NCI-H2196 treated with DMSO at 0.1 percent for 48 hours (cell line): ENCODE measurements around the gene CLEC9A.
"Not testable (repeated sequence)": the region's sequence is repeated elsewhere in the genome, so short reads cannot be mapped to it uniquely, and the experiment has no call there.

ENCODE experiments used
- DNase-seq: peaks from one replicate; lab custom pipeline; 2025; ENCODE audit not compliant: unreplicated experiment; lab: John Stamatoyannopoulos, UW

Gene CLEC9A

GRCh38 chr12:10030446-10030845 lies at the start of gene CLEC9A:
TSS of gene CLEC9A (plus strand) at chr12:10030682. CDS start at chr12:10052688, 22,006 bp downstream.
- DNase-seq = no peak

DNA sequence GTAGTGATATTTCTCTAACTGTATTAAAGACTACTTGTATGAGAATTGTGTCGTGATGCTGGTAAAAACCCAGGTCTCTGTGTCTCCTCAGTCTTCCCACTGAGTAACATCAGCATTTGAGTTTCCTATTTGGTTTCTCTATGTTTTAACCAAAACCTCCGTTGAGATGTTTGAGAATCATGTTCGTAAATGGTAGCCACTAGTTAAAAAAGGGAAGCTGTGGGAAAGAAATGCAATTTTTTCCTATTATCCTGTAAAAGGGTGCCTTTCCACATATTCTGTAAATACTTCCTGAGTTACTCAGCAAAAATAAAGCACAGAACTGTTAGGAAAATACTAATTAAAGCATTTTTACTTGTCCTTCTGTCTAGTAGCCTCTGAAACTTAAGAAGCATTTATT lies 38.6 kb upstream of the CLEC9A start:
- DNase-seq = no peak

GRCh38 chr12:9992296-9992695 lies 38.2 kb upstream of the CLEC9A start:
- DNase-seq = no peak

DNA sequence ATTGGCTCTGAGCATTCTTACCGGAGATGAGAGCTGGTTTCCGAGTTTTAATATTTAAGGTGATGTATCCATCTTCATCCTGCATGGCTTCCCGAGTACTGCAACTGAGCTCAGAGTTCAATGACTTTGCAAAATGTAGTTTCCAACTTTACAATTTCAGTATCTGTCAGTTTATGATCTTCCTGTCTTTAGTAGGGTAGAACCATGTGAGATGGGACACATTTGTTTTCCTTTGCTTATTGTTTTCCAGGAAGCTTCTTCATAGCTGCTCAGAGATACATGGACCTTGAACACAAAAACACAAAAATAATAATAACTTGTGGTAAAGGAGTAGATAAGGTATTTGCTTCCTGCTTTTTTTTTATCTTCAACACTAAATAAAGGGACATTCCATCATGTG lies 31.5 kb upstream of the CLEC9A start, which contains the start of gene CLEC1B:
TSS of gene CLEC1B (minus strand) at position 106 of the 400 bp plus-strand sequence. CDS start at position 85, 21 bp downstream.
- DNase-seq = no peak

DNA sequence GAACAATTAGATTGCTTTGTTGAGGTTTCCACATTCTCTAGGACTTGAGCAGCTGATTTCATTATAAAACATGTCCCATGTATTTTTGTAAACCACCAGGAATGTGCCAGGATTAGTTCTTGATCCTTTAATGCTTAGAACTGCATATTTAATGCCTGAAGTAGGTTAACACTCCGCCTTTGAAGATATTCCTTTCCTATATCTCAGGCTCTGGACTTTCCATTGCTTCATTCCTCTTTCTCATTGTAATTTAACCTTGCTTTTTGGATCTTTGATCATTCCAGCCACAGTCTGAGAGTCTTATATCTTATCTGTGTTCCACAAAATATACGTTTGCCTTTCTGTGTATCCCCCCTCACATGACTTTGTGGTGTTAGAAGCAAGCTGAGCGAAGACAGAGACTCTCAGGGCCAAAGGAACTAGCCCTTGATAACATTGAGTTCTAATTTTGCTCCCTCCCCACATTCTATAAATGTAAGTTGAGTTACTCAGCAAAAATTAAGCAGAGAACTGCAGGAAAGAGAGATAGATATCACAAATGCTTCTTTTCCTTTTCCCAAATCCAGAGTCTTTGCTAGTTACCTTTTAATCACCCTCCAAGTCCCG lies 29.2 kb upstream of the CLEC9A start:
- DNase-seq = no peak

DNA sequence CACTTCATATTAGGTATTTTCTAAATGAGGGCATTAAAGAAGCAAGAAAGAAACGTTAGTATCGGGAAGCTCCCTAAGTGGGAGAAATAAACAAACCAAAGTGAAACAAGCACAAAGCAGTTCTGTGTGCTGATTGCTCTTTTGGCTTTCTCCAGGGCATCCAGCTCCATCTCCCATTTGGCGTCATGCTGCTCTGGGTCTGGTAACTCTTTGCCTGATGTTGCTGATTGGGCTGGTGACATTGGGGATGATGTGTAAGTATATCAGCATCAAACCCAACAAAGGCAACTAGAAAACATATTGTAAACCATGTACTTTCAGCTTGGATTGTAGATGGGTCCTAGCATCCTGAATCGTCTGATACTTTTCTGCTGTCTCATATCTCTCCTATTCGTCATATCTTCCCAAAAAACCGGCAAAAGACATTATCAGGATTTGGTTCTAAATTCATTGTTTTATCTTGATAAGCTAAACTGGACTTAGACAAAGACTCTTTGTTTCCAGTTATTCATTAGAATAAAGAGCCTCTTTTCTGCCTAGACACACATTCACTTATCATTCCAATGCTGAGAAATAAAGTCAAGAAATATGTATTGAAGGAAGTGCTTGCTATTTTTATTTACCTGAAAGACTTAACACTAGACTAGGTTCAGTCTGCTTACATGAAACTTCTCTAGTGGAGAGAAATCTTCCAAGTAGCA lies 17.7 kb upstream of the CLEC9A start:
- no peak for DNase-seq

- DNase-seq = no peak
Measured at GRCh38 chr12:10015450-10015849, 15.0 kb upstream of the CLEC9A start.

- no peak for DNase-seq
Measured at GRCh38 chr12:10016881-10017280, 13.6 kb upstream of the CLEC9A start.

- no peak for DNase-seq
Measured at GRCh38 chr12:10018386-10018785, 12.1 kb upstream of the CLEC9A start.

GRCh38 chr12:10021342-10021741 lies 9.1 kb upstream of the CLEC9A start:
- no peak for DNase-seq

- no peak for DNase-seq
Measured at GRCh38 chr12:10025236-10025635, 5.2 kb upstream of the CLEC9A start.

- not testable (repeated sequence) for DNase-seq
Measured at GRCh38 chr12:10026666-10027065, 3.8 kb upstream of the CLEC9A start.

- DNase-seq = no peak
Measured at GRCh38 chr12:10027311-10027710, 3.2 kb upstream of the CLEC9A start.

GRCh38 chr12:10027721-10028120 lies 2.8 kb upstream of the CLEC9A start:
- DNase-seq = no peak

DNA sequence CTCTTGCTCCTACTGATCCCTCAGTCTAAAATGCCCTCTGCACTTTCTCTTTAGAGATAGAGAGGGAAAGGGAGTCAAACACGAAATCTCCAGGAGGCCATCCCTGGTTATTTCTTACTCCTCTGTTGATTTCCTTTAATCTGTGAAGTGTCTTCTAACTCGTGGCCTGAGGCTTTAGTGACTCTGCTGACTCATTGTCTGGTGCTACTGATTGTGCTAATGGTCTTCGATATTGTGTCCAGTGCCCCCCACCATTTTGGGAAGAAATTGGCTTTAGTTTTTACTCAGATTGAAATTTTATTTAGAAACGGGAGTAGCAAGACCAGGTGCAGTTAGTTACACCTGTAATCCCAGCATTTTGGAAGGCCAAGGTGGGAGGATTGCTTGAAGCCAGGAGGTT lies 839 bp downstream of the CLEC9A start:
- DNase-seq = no peak

GRCh38 chr12:10031771-10032175 lies 1.3 kb downstream of the CLEC9A start:
- no peak for DNase-seq

DNA sequence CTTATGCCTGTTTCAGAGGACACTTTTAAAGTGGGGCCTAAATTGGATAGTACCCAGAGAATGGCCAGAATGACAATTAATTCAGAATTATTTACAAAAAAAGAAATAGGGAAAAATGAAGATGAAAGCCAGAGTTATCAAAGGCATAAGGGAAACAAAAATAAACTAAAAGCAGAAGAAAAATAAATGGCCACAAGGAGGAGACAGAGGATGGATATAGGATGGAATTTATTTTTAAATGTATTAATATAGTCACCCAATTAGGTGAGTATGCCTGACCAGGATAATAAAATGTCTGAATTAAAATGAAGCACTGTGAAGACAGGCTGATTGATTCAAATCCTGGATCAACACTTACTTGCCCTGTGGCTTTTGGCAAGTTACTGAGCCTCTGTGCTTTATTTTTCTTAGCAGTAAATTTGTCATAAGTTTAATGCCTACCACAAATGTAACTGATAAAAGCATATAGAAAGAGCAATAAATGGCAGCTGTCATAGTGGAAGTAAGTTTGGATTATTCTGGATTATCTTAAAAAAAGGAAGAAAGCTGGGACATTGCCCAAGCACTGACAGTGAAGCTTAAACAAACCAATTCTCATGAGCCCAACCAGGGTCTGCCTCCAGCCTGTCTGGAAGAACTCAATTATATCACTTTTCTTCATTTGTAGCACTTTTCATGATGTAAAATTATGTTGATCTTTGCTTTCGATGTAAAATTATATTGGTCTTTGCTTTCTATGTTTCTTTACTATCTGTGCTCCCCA lies 3.5 kb downstream of the CLEC9A start:
- DNase-seq = no peak

DNA sequence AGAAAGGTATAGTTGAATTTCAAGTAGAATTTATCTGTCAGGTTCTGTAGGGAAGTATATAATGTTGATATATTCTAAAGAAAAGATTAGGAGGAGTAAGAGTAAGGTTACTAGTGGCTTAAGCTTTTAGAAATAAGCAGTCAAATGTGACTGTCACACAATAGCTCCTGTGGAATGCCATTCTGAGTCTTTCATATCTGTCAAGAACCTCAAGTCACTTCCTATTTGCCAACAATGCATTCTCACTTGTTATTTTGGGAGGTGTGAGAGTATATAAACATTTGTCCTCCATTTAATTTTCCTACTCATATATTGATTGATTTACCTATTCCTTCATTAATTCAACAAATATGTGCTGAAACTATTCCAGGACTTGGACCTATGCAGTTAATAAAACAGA lies 11.7 kb downstream of the CLEC9A start:
- DNase-seq = no peak

DNA sequence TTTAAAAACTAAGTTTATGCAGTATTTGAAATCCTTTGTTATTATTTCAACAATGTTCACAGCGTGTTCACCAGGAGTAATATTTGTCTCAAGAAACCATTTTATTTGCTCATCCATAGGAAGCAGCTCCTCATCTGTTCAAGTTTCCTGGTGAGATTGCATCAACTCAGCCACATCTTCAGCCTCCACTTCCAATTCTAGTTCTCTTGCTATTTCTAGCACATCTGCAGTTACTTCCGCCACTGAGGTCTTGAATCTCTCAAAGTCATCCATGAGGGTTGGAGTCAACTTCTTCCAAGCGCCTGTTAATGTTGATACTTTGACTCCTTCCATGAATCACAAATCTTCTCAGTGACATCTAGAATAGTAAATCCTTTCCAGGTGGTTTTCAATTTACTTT lies 18.0 kb downstream of the CLEC9A start:
- no peak for DNase-seq

DNA sequence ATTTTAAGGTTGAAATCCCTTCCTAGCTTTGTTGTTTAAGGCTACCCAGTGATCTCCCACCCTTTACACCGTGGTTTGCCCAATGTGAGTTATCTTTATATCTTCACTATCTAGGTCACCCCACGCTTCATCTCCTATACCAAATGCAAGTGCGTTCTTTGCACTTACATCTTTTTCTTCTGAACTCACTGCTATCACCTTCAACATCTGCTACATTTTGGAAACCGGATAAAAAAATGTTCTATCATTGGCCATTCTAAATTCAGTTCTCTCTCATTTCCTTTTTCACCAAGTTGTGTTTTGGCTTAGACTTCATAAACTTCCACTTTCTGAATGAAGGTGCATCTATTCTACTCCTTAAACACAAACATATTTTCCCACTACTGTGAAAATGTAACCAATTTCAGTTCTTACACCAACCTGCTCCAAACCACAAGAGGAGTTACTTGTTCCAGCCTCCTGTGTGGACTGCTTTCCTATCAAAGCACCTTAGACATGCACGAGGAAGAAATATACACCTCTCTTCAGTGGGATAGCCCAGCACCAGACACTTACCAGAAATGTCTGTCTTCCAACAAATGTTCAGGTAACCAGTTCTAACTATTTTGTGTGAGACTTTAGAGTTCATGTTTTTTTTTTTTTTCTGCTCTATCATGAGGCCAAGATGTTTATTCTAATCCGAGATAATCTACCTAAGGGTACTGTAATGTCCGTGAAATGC lies 21.9 kb downstream of the CLEC9A start:
- DNase-seq = no peak

- no peak for DNase-seq
Measured at GRCh38 chr12:10058387-10058786, 27.9 kb downstream of the CLEC9A start.
